ENCODE measurements around the gene NRROS. TPM values are rescaled to one million over a fixed set of nuclear protein-coding genes. Genes with fewer than 3 reads are reported as not detected.
A peak's percentile ranks its signal among the peaks of the same experiment; 100 is the strongest.
"Not testable (repeated sequence)": the region's sequence is repeated elsewhere in the genome, so short reads cannot be mapped to it uniquely, and the experiment has no call there.

NRROS gene
- 10 to 100 TPM; 18.7 to 20.0 TPM for total RNA-seq
- polyA plus RNA-seq: 1 to 10 TPM; 4.6 to 5.0 TPM

DNA sequence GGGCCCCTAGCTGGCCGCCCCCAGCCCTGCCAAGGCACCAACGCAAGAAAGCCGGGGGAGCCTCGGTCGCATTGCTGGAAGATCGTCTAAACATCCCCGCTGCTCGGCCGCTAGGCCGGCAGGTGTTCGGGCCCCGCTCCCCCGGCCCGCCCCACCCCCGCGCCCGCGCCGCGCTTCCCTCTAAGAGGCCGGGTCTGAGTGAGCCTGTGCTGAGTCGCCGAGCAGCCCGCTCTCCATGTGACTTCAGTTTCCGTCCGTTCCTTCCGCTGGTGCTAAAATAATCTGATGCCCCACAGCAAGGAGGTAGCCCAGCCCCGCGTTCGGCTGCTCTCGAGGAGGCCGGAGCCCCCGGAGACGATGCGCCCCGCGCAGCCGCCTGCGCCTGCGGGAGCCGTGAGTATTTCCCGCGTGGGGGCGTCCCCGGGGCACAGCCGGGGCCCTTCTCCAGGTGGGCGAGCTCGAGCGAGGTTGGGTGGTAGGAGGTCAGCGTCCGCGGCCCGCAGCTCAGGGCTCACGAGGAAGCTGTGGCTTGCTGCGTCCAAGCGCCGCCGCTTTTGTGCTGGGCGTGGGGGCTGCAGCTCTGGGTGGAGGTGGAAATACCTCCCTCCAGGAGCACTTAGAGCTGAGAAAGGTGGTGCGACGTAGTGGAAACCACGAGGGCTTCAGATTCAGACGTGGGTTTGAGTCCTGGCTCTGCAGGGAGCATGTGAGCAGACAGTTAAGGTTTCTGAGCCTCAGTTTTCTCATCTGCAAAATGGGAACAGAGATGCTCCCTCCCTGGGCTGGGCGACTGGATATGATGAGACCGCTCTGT, at the start of gene NRROS:
NRROS (plus strand) TSS at position 212 of the 814 bp plus-strand sequence. CDS start 14,846 bp downstream, outside the sequence.
- DNase-seq: peak; percentile 47 to 73 (median 52)
- intact Hi-C loops (cut with micrococcal nuclease): loop anchor here (1.0 kb wide), 2 partner anchors 7 to 30 kb away; no protein-coding TSS in a partner anchor
- H3K27ac Mint-ChIP-seq: peak within 1 kb of the TSS; percentile 75 to 97 (median 95)
- H3K4me1 Mint-ChIP-seq: peaks cover 48 to 91% (median 67%) of the 10 kb centered on the region in 4 donors
- ChIA-PET POLR2A (ENCODE audit: partially characterized antibody) (interaction anchor here (0.6 to 8.3 kb wide), 15 partner anchors 9 to 101 kb away, joined by 3 to 101 read pairs (median 5); partner anchors contain the start of genes CEP19, FBXO45, PIGX and WDR53), CTCF (ENCODE audit: partially characterized antibody) (interaction anchor here (0.7 to 5.8 kb wide), 7 partner anchors 8 to 101 kb away, joined by 3 to 63 read pairs (median 16); no protein-coding TSS in a partner anchor)
- H3K27ac ChIP-seq (ENCODE audit: low read depth, low read length): peak within 1 kb of the TSS; percentile 77
- no peaks in the 10 kb centered on the region for H3K9me3 Mint-ChIP-seq
- peak within 1 kb of the TSS; percentile 80 to 95 (median 92) for H3K4me3 Mint-ChIP-seq
- no peaks in the 10 kb centered on the region for H3K9me3 ChIP-seq (ENCODE audit: control insufficient read depth in 1 of 2, low read length in 2 of 2)
- peaks cover 71% of the 10 kb centered on the region for H3K4me1 ChIP-seq (ENCODE audit: insufficient read depth, low read length)
- H3K27me3 Mint-ChIP-seq: no peaks in the 10 kb centered on the region
- no peaks in the 10 kb centered on the region for H3K36me3 ChIP-seq (ENCODE audit: insufficient read depth, low read length)
- no peaks in the 10 kb centered on the region for H3K27me3 ChIP-seq (ENCODE audit: insufficient read depth, low read length)
- H3K4me3 ChIP-seq (ENCODE audit: low read length in 2 of 2): peak within 1 kb of the TSS; percentile 75 to 89
- H3K36me3 Mint-ChIP-seq: peaks cover 11 to 29% of the 10 kb centered on the region in 2 donors

GRCh38 chr3:196590279-196590678, 49.2 kb upstream of the NRROS start:
- no peaks in the 10 kb centered on the region for H3K9me3 Mint-ChIP-seq
- peaks cover 4% of the 10 kb centered on the region for H3K36me3 ChIP-seq (ENCODE audit: insufficient read depth, low read length)
- H3K4me1 Mint-ChIP-seq: no peaks in the 10 kb centered on the region
- H3K4me3 ChIP-seq (ENCODE audit: low read length in 2 of 2): no peak overlapping the region
- no peak for DNase-seq
- intact Hi-C loops (cut with micrococcal nuclease): no loop called here
- ChIA-PET POLR2A (ENCODE audit: partially characterized antibody) (no interaction called here), CTCF (ENCODE audit: partially characterized antibody) (interaction anchor here (0.5 to 1.3 kb wide), 4 partner anchors 18 to 103 kb away, joined by 3 to 4 read pairs (median 3); no protein-coding TSS in a partner anchor)
- H3K4me3 Mint-ChIP-seq: no peak overlapping the region
- no peaks in the 10 kb centered on the region for H3K4me1 ChIP-seq (ENCODE audit: insufficient read depth, low read length)
- H3K27me3 ChIP-seq (ENCODE audit: insufficient read depth, low read length): no peaks in the 10 kb centered on the region
- H3K27ac ChIP-seq (ENCODE audit: low read depth, low read length): no peak overlapping the region
- H3K27ac Mint-ChIP-seq: no peak overlapping the region
- H3K9me3 ChIP-seq (ENCODE audit: control insufficient read depth in 1 of 2, low read length in 2 of 2): no peaks in the 10 kb centered on the region
- H3K36me3 Mint-ChIP-seq: peaks cover 5 to 18% of the 10 kb centered on the region in 2 donors
- no peaks in the 10 kb centered on the region for H3K27me3 Mint-ChIP-seq

GRCh38 chr3:196596355-196596754, 43.1 kb upstream of the NRROS start:
- H3K4me1 Mint-ChIP-seq: peaks cover 6 to 18% (median 10%) of the 10 kb centered on the region in 4 donors
- DNase-seq: no peak
- ChIA-PET POLR2A (ENCODE audit: partially characterized antibody) (interaction anchor here (0.7 kb wide), 1 partner anchor 82 kb away, joined by 3 read pairs; no protein-coding TSS in a partner anchor), CTCF (ENCODE audit: partially characterized antibody) (interaction anchor here (0.8 to 1.0 kb wide), 2 partner anchors 67 to 89 kb away, joined by 3 to 4 read pairs; no protein-coding TSS in a partner anchor)
- intact Hi-C loops (cut with micrococcal nuclease): no loop called here
- no peaks in the 10 kb centered on the region for H3K36me3 Mint-ChIP-seq
- Histone ChIP-seq H3K9me3 (ENCODE audit: control insufficient read depth in 1 of 2, low read length in 2 of 2) (no peaks in the 10 kb centered on the region), H3K27me3 (ENCODE audit: insufficient read depth, low read length) (no peaks in the 10 kb centered on the region), H3K27ac (ENCODE audit: low read depth, low read length) (no peak overlapping the region), H3K36me3 (ENCODE audit: insufficient read depth, low read length) (no peaks in the 10 kb centered on the region), H3K4me1 (ENCODE audit: insufficient read depth, low read length) (peaks cover 7% of the 10 kb centered on the region), H3K4me3 (ENCODE audit: low read length in 2 of 2) (no peak overlapping the region)
- H3K9me3 Mint-ChIP-seq: no peaks in the 10 kb centered on the region
- H3K4me3 Mint-ChIP-seq: peak overlapping the region in 1 of 8 donors; percentile 18
- peak overlapping the region in 2 of 7 donors; percentile 1 to 39 for H3K27ac Mint-ChIP-seq
- H3K27me3 Mint-ChIP-seq: peaks cover 2 to 5% of the 10 kb centered on the region in 2 donors

DNA sequence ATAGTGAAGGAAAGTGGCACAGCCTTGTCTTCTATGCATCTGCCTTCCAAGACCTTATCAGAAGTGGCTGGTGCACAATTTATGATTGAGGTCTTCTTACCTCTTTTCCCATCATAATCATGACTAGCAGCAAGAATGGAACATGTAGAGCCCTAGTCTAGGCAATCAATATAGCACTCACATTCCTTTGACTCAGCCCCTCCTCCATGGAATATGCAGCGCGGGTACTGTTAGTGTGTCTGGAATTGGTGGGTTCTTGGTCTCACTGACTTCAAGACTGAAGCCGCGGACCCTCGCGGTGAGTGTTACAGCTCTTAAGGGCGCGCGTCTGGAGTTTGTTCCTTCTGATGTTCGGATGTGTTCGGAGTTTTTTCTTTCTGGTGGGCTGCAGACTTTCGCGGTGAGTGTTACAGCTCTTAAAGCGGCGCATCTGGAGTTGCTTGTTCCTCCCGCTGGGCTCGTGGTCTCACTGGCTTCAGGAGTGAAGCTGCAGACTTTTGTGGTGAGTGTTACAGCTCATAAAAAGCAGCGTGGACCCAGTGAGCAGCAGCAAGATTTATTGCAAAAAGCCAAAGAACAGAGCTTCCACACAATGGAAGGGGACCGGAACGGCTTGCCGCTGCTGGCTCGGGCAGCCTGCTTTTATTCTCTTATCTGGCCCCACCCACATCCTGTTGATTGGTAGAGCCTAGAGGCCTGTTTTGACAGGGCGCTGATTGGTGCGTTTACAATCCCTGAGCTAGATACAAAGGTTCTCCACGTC, 41.3 kb upstream of the NRROS start:
- peaks cover 6 to 18% (median 10%) of the 10 kb centered on the region in 4 donors for H3K4me1 Mint-ChIP-seq
- H3K36me3 ChIP-seq (ENCODE audit: insufficient read depth, low read length); H3K27me3 Mint-ChIP-seq; intact Hi-C loops (cut with micrococcal nuclease); H3K9me3 ChIP-seq (ENCODE audit: control insufficient read depth in 1 of 2, low read length in 2 of 2); H3K27me3 ChIP-seq (ENCODE audit: insufficient read depth, low read length); H3K27ac ChIP-seq (ENCODE audit: low read depth, low read length); H3K36me3 Mint-ChIP-seq; H3K9me3 Mint-ChIP-seq; H3K4me1 ChIP-seq (ENCODE audit: insufficient read depth, low read length): not testable (repeated sequence)
- CTCF ChIA-PET (ENCODE audit: partially characterized antibody): interaction anchor here (1.1 to 1.8 kb wide), 2 partner anchors 69 to 87 kb away, joined by 4 to 7 read pairs; no protein-coding TSS in a partner anchor
- H3K27ac Mint-ChIP-seq: peak overlapping the region in 6 of 7 donors; percentile 4 to 82 (median 64)
- POLR2A ChIA-PET (ENCODE audit: partially characterized antibody): interaction anchor here (0.9 to 1.4 kb wide), 2 partner anchors 29 to 30 kb away, joined by 3 to 4 read pairs; partner anchors contain the start of genes FBXO45 and WDR53
- peak overlapping the region in 1 of 2 donors; percentile 57 for H3K4me3 ChIP-seq (ENCODE audit: low read length in 2 of 2)
- peak in 4 of 5 donors; percentile 40 to 71 (median 56) for DNase-seq
- peak overlapping the region; percentile 67 to 95 (median 84) for H3K4me3 Mint-ChIP-seq

DNA sequence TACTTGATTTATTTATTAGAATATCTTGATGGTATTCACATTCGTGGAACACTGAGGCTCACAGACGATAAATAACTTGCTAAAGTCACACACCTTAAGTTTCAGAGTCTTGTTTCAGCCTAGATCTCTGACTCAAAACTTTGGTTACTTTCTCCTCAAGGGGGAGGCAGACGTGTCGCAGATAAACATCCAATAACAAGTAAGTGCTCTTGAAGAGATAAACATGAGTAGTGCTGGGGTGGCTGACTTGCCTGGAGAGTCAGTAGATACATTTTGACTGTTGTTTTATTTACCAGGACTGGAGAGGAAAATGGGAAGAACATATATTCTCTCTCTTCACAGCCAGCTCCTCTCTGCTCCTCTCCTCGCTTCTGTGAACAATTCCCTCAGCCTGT, 39.8 kb upstream of the NRROS start:
- POLR2A ChIA-PET (ENCODE audit: partially characterized antibody): no interaction called here
- CTCF ChIA-PET (ENCODE audit: partially characterized antibody): interaction anchor here (1.2 kb wide), 1 partner anchor 346 kb away, joined by 3 read pairs; no protein-coding TSS in a partner anchor
- peaks cover 10 to 23% (median 14%) of the 10 kb centered on the region in 4 donors for H3K4me1 Mint-ChIP-seq
- no peaks in the 10 kb centered on the region for H3K9me3 ChIP-seq (ENCODE audit: control insufficient read depth in 1 of 2, low read length in 2 of 2)
- no peak for DNase-seq
- H3K27me3 Mint-ChIP-seq: peaks cover 2 to 5% of the 10 kb centered on the region in 2 donors
- H3K27me3 ChIP-seq (ENCODE audit: insufficient read depth, low read length): no peaks in the 10 kb centered on the region
- no peak overlapping the region for H3K27ac Mint-ChIP-seq
- H3K4me3 ChIP-seq (ENCODE audit: low read length in 2 of 2): no peak overlapping the region
- H3K36me3 ChIP-seq (ENCODE audit: insufficient read depth, low read length): no peaks in the 10 kb centered on the region
- H3K36me3 Mint-ChIP-seq: no peaks in the 10 kb centered on the region
- peak overlapping the region in 1 of 8 donors; percentile 81 for H3K4me3 Mint-ChIP-seq
- no peaks in the 10 kb centered on the region for H3K9me3 Mint-ChIP-seq
- H3K27ac ChIP-seq (ENCODE audit: low read depth, low read length): no peak overlapping the region
- H3K4me1 ChIP-seq (ENCODE audit: insufficient read depth, low read length): peaks cover 13% of the 10 kb centered on the region
- intact Hi-C loops (cut with micrococcal nuclease): no loop called here

- no peak for DNase-seq
- intact Hi-C loops (cut with micrococcal nuclease): no loop called here
- H3K27ac ChIP-seq (ENCODE audit: low read depth, low read length): no peak overlapping the region
- peaks cover 2 to 5% of the 10 kb centered on the region in 2 donors for H3K27me3 Mint-ChIP-seq
- H3K27ac Mint-ChIP-seq: no peak overlapping the region
- ChIA-PET CTCF (ENCODE audit: partially characterized antibody) (no interaction called here), POLR2A (ENCODE audit: partially characterized antibody) (no interaction called here)
- H3K36me3 ChIP-seq (ENCODE audit: insufficient read depth, low read length): no peaks in the 10 kb centered on the region
- no peaks in the 10 kb centered on the region for H3K36me3 Mint-ChIP-seq
- peaks cover 11 to 24% (median 15%) of the 10 kb centered on the region in 4 donors for H3K4me1 Mint-ChIP-seq
- H3K9me3 Mint-ChIP-seq: no peaks in the 10 kb centered on the region
- no peaks in the 10 kb centered on the region for H3K9me3 ChIP-seq (ENCODE audit: control insufficient read depth in 1 of 2, low read length in 2 of 2)
- H3K4me3 ChIP-seq (ENCODE audit: low read length in 2 of 2): no peak overlapping the region
- H3K4me1 ChIP-seq (ENCODE audit: insufficient read depth, low read length): peaks cover 13% of the 10 kb centered on the region
- no peak overlapping the region for H3K4me3 Mint-ChIP-seq
- no peaks in the 10 kb centered on the region for H3K27me3 ChIP-seq (ENCODE audit: insufficient read depth, low read length)
Observed at GRCh38 chr3:196600359-196600758, 39.1 kb upstream of the NRROS start.
